Choroid plexus epithelial cell (primary cell): ENCODE results near the gene UNC13A.

Experiments used
- DNase-seq: peaks from one replicate; pipeline ENCODE4 v3.0.0-alpha.2; 2010; ENCODE audit warnings: low read depth
- H3K4me3 ChIP-seq: 2 replicates; pipeline ENCODE4 v1.5.1; 2011; ENCODE audit warnings: low read depth, mild to moderate bottlenecking, control low read depth, low read length, moderate library complexity
- TF ChIP-seq, protein P1 (sequence below): conservative IDR thresholded peaks from 2 replicates; pipeline ENCODE4 v1.5.1; 2011; ENCODE audit warnings: low read depth, mild to moderate bottlenecking, control low read depth, inconsistent platforms, low read length, moderate library complexity

Gene UNC13A

DNA sequence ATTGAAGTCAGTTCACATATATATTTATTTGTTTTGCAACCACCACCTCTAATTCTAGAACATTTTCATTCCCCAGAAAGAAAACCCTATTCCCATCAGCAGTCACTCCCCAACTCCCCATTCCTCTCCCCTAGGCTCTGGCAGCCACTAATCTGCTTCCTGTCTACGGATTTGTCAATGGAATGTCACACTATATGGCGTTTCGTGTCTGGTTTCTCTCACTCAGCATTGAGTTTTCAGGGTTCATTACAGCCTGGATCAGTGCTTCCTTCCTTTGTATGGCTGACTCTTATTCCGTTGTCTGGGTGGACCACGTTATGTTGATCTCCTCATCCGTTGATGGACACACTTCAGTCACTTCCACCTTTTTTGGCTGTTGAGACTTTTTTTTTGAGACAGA lies 123.4 kb downstream of the UNC13A start:
- no peak overlapping the region for H3K4me3 ChIP-seq
- DNase-seq: no peak
- TF ChIP-seq, protein P1, sequence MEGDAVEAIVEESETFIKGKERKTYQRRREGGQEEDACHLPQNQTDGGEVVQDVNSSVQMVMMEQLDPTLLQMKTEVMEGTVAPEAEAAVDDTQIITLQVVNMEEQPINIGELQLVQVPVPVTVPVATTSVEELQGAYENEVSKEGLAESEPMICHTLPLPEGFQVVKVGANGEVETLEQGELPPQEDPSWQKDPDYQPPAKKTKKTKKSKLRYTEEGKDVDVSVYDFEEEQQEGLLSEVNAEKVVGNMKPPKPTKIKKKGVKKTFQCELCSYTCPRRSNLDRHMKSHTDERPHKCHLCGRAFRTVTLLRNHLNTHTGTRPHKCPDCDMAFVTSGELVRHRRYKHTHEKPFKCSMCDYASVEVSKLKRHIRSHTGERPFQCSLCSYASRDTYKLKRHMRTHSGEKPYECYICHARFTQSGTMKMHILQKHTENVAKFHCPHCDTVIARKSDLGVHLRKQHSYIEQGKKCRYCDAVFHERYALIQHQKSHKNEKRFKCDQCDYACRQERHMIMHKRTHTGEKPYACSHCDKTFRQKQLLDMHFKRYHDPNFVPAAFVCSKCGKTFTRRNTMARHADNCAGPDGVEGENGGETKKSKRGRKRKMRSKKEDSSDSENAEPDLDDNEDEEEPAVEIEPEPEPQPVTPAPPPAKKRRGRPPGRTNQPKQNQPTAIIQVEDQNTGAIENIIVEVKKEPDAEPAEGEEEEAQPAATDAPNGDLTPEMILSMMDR: no peak

DNA sequence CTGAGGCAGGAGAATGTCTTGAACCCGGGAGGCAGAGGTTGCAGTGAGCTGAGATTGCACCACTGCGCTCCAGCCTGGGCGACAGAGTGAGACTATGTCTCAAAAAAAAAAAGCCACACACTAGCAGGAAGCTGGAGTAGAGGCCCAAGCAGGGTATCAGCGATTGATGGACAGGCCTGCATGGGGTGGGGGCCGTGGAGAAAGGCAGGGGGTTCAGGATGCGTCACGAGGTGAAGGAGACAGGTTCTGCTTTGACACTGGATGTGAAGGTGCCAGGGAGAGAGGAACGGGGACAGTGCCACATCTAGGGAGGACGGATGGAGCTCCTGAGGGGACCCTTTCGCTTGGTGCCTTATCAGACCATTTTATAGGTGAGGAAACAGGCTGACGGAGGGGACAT lies 125.6 kb downstream of the UNC13A start:
- no peak overlapping the region for H3K4me3 ChIP-seq
- TF ChIP-seq, protein P1: no peak
- DNase-seq: no peak

DNA sequence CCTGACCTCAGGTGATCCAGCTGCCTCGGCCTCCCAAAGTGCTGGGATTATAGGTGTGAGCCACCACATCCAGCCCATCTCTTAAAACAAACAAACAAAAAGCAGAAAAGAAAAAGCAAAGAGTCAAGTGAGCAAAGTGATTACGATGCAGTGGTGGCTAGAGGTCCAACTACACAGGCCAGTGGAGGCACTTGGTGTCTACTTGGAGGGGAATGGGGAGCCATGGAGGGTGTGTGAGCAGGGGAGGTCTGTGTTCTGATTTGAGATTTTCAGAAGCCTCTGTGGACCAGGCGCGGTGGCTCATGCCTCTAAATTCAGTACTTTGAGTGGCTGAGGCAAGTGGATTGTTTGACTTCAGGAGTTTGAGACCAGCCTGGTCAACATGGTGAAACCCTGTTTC lies 126.1 kb downstream of the UNC13A start:
- TF ChIP-seq, protein P1: no peak
- DNase-seq: no peak
- no peak overlapping the region for H3K4me3 ChIP-seq

DNA sequence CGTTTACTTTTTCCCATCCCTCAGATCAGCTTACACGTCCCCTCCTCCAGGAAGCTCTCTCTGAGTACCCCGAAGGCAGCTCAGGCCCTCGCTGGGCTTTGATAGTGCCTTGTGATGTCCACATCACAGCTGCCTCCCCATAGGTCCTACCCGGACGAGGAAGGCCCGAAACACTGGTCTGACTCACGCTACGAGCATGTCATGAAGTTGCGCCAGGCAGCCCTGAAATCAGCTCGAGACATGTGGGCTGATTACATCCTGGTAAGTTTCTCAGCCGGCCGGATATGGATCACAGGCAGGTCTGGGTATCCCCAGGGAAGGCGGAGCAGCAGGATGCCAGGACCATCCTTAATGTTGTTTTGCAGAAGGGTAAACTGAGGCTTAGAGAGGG lies 128.0 kb downstream of the UNC13A start:
- TF ChIP-seq, protein P1: no peak
- no peak overlapping the region for H3K4me3 ChIP-seq
- peak; percentile 99 for DNase-seq

DNA sequence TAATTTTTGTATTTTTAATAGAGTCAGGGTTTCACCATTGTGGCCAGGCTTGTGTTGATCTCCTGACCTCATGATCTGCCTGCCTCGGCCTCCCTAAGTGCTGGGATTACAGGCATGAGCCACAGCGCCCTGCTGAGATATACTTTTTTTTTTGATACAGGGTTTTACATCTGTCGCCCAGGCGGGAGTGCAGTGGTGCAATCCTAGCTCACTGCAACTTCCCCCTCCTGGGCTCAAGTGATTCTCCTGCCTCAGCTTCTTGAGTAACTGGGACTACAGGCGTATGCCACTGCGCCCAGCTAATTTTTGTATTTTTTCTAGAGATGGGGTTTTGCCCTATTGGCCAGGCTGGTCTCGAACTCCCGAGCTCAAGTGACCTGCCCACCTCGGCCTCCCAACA lies 130.7 kb downstream of the UNC13A start:
- DNase-seq: peak; percentile 63
- H3K4me3 ChIP-seq: no peak overlapping the region
- TF ChIP-seq, protein P1: no peak

DNA sequence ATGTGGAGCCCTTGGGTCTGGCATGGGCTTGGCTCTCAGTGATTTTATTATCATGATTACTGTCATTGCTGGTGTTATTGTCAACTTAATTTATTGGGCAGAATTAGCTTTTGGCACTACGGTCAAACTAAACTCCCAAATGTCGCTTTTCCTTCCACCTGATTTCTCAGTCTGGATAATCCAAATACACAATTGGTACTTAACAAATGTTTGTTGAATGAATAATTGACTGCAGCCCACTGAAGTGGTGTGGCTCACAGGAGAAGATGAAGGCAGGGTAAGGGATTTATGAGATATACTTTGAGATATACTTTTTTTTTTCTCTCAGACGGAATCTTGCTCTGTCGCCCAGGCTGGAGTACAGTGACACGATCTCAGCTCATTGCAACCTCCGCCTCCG lies 131.2 kb downstream of the UNC13A start:
- no peak for DNase-seq
- peak overlapping the region; percentile 96 for H3K4me3 ChIP-seq
- TF ChIP-seq, protein P1: no peak

DNA sequence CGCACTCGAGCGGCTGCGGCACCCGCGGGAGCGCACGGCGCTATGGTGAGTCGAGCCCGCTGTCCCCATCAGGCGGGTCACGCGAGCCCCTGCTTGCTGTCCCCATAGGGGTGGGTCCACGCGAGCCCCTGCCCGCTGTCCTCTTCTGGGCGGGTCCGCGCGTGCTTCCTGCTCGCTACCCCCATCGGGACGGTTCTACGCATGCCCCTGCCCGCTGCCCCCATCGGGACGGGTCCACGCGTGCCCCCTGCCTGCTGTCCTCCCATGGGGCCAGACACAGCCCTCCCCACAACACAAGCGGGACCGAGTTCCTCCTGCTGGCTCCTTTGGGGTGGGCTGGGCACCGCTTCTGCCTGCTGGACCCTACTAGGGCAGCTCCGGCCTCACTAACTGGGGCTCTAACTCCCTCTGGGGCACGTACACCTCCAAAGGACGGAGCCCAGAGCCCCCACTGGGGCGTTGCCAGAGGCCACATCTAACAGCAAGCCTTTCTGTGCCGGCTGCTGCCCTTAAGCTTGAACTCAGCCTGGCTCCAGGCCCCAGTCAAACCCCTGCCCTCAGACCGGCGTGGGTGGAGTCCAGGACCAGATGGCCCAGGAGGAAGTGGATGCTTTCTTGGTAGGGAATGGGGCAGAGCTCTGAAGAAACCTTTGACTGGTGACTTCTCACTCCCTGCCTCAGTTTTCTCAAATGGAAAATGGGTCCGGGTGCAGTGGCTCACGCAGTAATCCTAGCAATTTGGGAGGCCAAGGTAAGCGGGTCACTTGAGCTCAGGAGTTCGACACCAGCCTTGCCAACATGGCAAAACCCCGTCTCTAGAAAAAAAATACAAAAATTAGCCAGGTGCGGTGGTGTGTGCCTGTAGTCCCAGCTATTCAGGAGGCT lies 132.0 kb downstream of the UNC13A start:
- peak; percentile 65 for DNase-seq
- H3K4me3 ChIP-seq: peak overlapping the region; percentile 96
- TF ChIP-seq, protein P1: no peak
